Right kidney (tissue), 1 donor: ENCODE data around the gene APBA2.

Experiments used
- DNase-seq: peaks from one replicate; pipeline ENCODE4 v3.0.0-alpha.2; 2016

APBA2 gene

GRCh38 chr15:29123991-29124390, 238.2 kb downstream of the APBA2 start:
- DNase-seq = no peak

- no peak for DNase-seq
Observed at GRCh38 chr15:29124581-29125381, 239.0 kb downstream of the APBA2 start.

- DNase-seq = no peak
Observed at GRCh38 chr15:29125382-29126207, 239.8 kb downstream of the APBA2 start.

- DNase-seq = no peak
Observed at GRCh38 chr15:29126208-29126536, 240.4 kb downstream of the APBA2 start.

GRCh38 chr15:29126821-29127461, 241.2 kb downstream of the APBA2 start:
- DNase-seq = no peak

GRCh38 chr15:29127506-29128430, 242.0 kb downstream of the APBA2 start:
- DNase-seq = no peak

- DNase-seq = no peak
Observed at GRCh38 chr15:29128671-29129070, 242.9 kb downstream of the APBA2 start.

GRCh38 chr15:29129221-29129620, 243.4 kb downstream of the APBA2 start:
- no peak for DNase-seq

- no peak for DNase-seq
Observed at GRCh38 chr15:29129926-29130325, 244.2 kb downstream of the APBA2 start.

GRCh38 chr15:29130476-29130875, 244.7 kb downstream of the APBA2 start:
- no peak for DNase-seq

GRCh38 chr15:29130951-29131839, 245.4 kb downstream of the APBA2 start:
- DNase-seq = no peak

- DNase-seq = no peak
Observed at GRCh38 chr15:29131840-29132420, 246.2 kb downstream of the APBA2 start.

GRCh38 chr15:29132735-29133181, 247.0 kb downstream of the APBA2 start:
- no peak for DNase-seq

GRCh38 chr15:29133321-29133720, 247.5 kb downstream of the APBA2 start:
- no peak for DNase-seq

- no peak for DNase-seq
Observed at GRCh38 chr15:29133791-29134190, 248.0 kb downstream of the APBA2 start.

- no peak for DNase-seq
Observed at GRCh38 chr15:29134239-29134638, 248.5 kb downstream of the APBA2 start.

- DNase-seq = peak; percentile 0
Observed at GRCh38 chr15:29134641-29135308, 249.0 kb downstream of the APBA2 start.

- no peak for DNase-seq
Observed at GRCh38 chr15:29135309-29135657, 249.5 kb downstream of the APBA2 start.

GRCh38 chr15:29135702-29136646, 250.2 kb downstream of the APBA2 start:
- peak; percentile 0 for DNase-seq
